Esophagus (tissue), 2 donors: ENCODE data around the gene FEM1B. TPM values are rescaled to one million over a fixed set of nuclear protein-coding genes. Genes with fewer than 3 reads are reported as not detected.
"Not testable (repeated sequence)": the region's sequence is repeated elsewhere in the genome, so short reads cannot be mapped to it uniquely, and the experiment has no call there.

Experiments
- H3K27ac ChIP-seq, 2 donors: one replicate each; pipeline ENCODE4 v1.5.1; 2013; ENCODE audit warnings: low read depth in 2 of 2, mild to moderate bottlenecking in 2 of 2, inconsistent platforms in 1 of 2, low read length in 1 of 2, moderate library complexity in 1 of 2
- H3K27me3 ChIP-seq, 2 donors: one replicate each; pipeline ENCODE4 v1.6.1; 2013; ENCODE audit warnings: low read length in 2 of 2, control low read depth in 1 of 2, mild to moderate bottlenecking in 1 of 2; ENCODE audit not compliant: insufficient read depth in 2 of 2, control insufficient read depth in 1 of 2
- H3K36me3 ChIP-seq, 2 donors: one replicate each; pipeline ENCODE4 v1.6.1; 2013; ENCODE audit warnings: low read length in 1 of 2; ENCODE audit not compliant: control insufficient read depth in 2 of 2, insufficient read depth in 2 of 2
- H3K4me1 ChIP-seq, 2 donors: one replicate each; pipeline ENCODE4 v1.6.1; 2013; ENCODE audit warnings: low read length in 1 of 2; ENCODE audit not compliant: control insufficient read depth in 2 of 2, insufficient read depth in 2 of 2
- H3K4me3 ChIP-seq, 2 donors: one replicate each; pipeline ENCODE4 v1.5.1; 2013; ENCODE audit warnings: low read length in 2 of 2, mild to moderate bottlenecking in 2 of 2, low read depth in 1 of 2, moderate library complexity in 1 of 2
- H3K9me3 ChIP-seq, 2 donors: one replicate each; pipeline ENCODE4 v1.6.1; 2013; ENCODE audit warnings: mild to moderate bottlenecking in 2 of 2, low read depth in 1 of 2, low read length in 1 of 2, moderate library complexity in 1 of 2; ENCODE audit not compliant: control insufficient read depth in 2 of 2, insufficient read depth in 1 of 2
- WGBS, 2 donors: extraction: QIAGEN DNeasy Blood & Tissue Kit; methylation state at CpG; one replicate each; pipeline ENCODE4 v1.1.7; 2013; 5-methylcytosine and 5-hydroxymethylcytosine counted together
- polyA plus RNA-seq, 2 donors: library from polyadenylated mRNA; stranded (reverse); fragments of 200-250 nt; gene quantifications; one replicate each; pipeline ENCODE4 v1.2.3, GENCODE V29; 2013
- donor health status: healthy with polysubstance abuse.
- donor health status: Bipolar disorder and iron deficiency.

Gene FEM1B
- polyA plus RNA-seq, 2 donors = 9.5 to 12.5 TPM

- Histone ChIP-seq H3K4me1 (no peaks in the 10 kb centered on the region), H3K36me3 (no peaks in the 10 kb centered on the region), H3K27ac (no peak overlapping the region), H3K4me3 (no peak overlapping the region), H3K9me3 (no peaks in the 10 kb centered on the region), H3K27me3 (no peaks in the 10 kb centered on the region)
- WGBS, 2 donors = 62 to 72% methylated on average over 6 of the region's 6 CpGs
These were observed 43.5 kb upstream of the FEM1B start for GRCh38 chr15:68234060-68234459.

- H3K9me3 ChIP-seq, H3K36me3 ChIP-seq, H3K4me3 ChIP-seq, H3K27me3 ChIP-seq, H3K4me1 ChIP-seq, H3K27ac ChIP-seq: not testable (repeated sequence)
- WGBS, 2 donors = 87 to 88% methylated on average over 9 of the region's 9 CpGs
These were observed 43.0 kb upstream of the FEM1B start for GRCh38 chr15:68234520-68234919.

GRCh38 chr15:68235022-68235421, 42.5 kb upstream of the FEM1B start:
- Histone ChIP-seq H3K9me3 (no peaks in the 10 kb centered on the region), H3K4me3 (no peak overlapping the region), H3K27me3 (no peaks in the 10 kb centered on the region), H3K4me1 (no peaks in the 10 kb centered on the region), H3K27ac (no peak overlapping the region), H3K36me3 (no peaks in the 10 kb centered on the region)
- 72 to 78% methylated on average over 4 of the region's 4 CpGs for WGBS, 2 donors

GRCh38 chr15:68239025-68239424, 38.5 kb upstream of the FEM1B start:
- Histone ChIP-seq H3K4me1 (no peaks in the 10 kb centered on the region), H3K4me3 (no peak overlapping the region), H3K9me3 (no peaks in the 10 kb centered on the region), H3K27me3 (no peaks in the 10 kb centered on the region), H3K27ac (no peak overlapping the region), H3K36me3 (no peaks in the 10 kb centered on the region)

- WGBS, 2 donors = 79 to 82% methylated on average over 5 of the region's 5 CpGs
These were observed 36.2 kb upstream of the FEM1B start for GRCh38 chr15:68241088-68241935.

GRCh38 chr15:68244235-68244634, 33.3 kb upstream of the FEM1B start:
- Histone ChIP-seq H3K9me3 (no peaks in the 10 kb centered on the region), H3K4me1 (no peaks in the 10 kb centered on the region), H3K4me3 (no peak overlapping the region), H3K27ac (no peak overlapping the region), H3K36me3 (no peaks in the 10 kb centered on the region), H3K27me3 (no peaks in the 10 kb centered on the region)
- WGBS, 2 donors = 92 to 100% methylated on average over 1 of the region's 1 CpG

More at GRCh38 chr15:68241088-68241935, 36.2 kb upstream of the FEM1B start:
- Histone ChIP-seq H3K4me3 (no peak overlapping the region), H3K27me3 (no peaks in the 10 kb centered on the region), H3K4me1 (no peaks in the 10 kb centered on the region), H3K36me3 (no peaks in the 10 kb centered on the region), H3K27ac (no peak overlapping the region), H3K9me3 (no peaks in the 10 kb centered on the region)

GRCh38 chr15:68249058-68249713, 28.4 kb upstream of the FEM1B start:
- Histone ChIP-seq H3K36me3 (no peaks in the 10 kb centered on the region), H3K4me3 (no peak overlapping the region), H3K27ac (no peak overlapping the region), H3K4me1 (no peaks in the 10 kb centered on the region), H3K27me3 (no peaks in the 10 kb centered on the region), H3K9me3 (no peaks in the 10 kb centered on the region)
- 66 to 75% methylated on average over 3 of the region's 3 CpGs for WGBS, 2 donors

GRCh38 chr15:68252925-68253534, 24.5 kb upstream of the FEM1B start:
- WGBS, 2 donors = 20 to 32% methylated on average over 7 of the region's 7 CpGs
- no peaks in the 10 kb centered on the region for H3K36me3 ChIP-seq

GRCh38 chr15:68256675-68257450, 20.7 kb upstream of the FEM1B start:
- H3K36me3 ChIP-seq = no peaks in the 10 kb centered on the region
- WGBS, 2 donors = 8 to 9% methylated on average over 57 of the region's 57 CpGs
- no peaks in the 10 kb centered on the region for H3K27me3 ChIP-seq
- peak overlapping the region; percentile 58 for H3K4me3 ChIP-seq
- H3K9me3 ChIP-seq = no peaks in the 10 kb centered on the region
- peak overlapping the region; percentile 87 to 95 for H3K27ac ChIP-seq
- no peaks in the 10 kb centered on the region for H3K4me1 ChIP-seq

More at GRCh38 chr15:68252925-68253534, 24.5 kb upstream of the FEM1B start:
- H3K4me3 ChIP-seq = no peak overlapping the region
- H3K4me1 ChIP-seq = no peaks in the 10 kb centered on the region
- H3K9me3 ChIP-seq = no peaks in the 10 kb centered on the region
- H3K27ac ChIP-seq = no peak overlapping the region
- H3K27me3 ChIP-seq = no peaks in the 10 kb centered on the region
